GM18511 (cell line): ENCODE measurements around the gene MALAT1.

ENCODE experiments used
- ATAC-seq: cut with Tn5 transposase; IDR thresholded peaks from one replicate; pipeline ENCODE4 v1.9.1; 2021; ENCODE audit warnings: mild to moderate bottlenecking, moderate library complexity; ENCODE audit not compliant: unreplicated experiment

Gene MALAT1

GRCh38 chr11:65554842-65555430 lies 56.1 kb downstream of the MALAT1 start:
- no peak for ATAC-seq

GRCh38 chr11:65555693-65556231 lies 56.9 kb downstream of the MALAT1 start:
- ATAC-seq = no peak
